Hematopoietic multipotent progenitor cell (in vitro differentiated cells): ENCODE measurements around the gene POLE2. TPM values are rescaled to one million over a fixed set of nuclear protein-coding genes. Genes with fewer than 3 reads are reported as not detected.
"Not testable (repeated sequence)": the region's sequence is repeated elsewhere in the genome, so short reads cannot be mapped to it uniquely, and the experiment has no call there.

Experiments used
- DNase-seq, 3 donors: peaks; one replicate each; pipeline ENCODE4 v3.0.0-alpha.2; 2011 to 2015; ENCODE audit warnings: low read depth in 2 of 3, low spot score in 2 of 3
- total RNA-seq: library from RNA; depleted of rRNA; stranded (reverse); fragments of >200 nt; gene quantifications from one replicate; pipeline ENCODE4 v1.2.3, GENCODE V29; 2012

The POLE2 gene
- total RNA-seq, 1 donor = 11.3 TPM

DNA sequence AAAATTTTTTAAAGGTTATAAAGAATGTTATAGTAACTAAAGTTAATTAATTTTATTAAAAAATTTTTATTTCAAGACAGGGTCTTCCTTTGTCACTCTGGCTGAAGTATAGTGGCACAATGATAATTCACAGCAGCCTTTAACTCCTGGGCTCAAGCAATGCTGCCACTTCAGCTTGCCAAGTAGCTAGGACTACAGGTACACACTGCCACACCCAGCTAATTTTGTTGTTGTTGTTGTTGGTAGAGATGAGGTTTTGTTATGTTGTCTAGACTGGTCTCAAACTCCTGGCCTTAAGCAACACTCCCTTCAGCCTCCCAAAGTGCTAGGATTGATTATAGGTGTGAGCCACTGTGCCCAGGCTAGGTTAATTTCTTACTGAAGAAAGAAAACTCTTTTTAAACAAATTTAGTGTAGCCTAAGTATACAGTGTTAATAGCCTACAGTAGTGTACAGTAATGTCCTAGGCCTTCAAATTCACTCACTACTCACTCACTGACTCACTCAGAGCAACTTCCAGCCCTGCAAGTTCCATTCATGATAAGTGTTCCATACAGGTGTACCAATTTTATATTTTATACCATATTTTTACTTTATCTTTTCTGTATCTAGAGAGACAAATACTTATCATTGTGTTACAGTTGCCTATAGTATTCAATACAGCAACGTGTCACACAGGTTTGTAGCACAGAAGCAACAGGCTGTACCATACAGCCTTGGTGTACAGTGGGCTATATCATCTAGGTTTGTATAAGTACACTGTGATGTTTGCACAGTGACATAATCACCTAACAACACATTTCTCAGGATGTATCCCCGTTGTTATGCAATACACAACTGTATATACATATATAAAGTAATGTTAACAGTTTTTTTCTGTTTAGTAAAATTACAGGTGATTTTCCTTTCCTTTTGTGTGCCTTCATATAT, 28.2 kb downstream of the POLE2 start:
- DNase-seq = no peak

DNA sequence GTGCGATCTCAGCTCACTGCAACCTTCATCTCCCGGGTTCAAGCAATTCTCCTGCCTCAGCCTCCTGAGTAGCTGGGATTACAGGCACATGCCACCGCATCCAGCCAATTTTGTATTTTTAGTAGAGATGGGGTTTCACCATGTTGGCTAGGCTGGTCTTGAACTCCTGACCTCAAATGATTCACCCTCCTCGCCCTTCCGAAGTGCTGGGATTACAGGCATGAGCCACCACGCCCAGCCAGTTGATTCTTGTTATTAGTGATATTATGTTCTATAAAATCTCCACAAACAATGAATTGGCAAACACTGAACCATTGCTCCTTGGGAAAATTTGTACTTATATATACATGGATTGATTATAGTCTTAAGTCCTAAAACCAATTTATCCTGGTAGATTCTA, 30.5 kb downstream of the POLE2 start:
- not testable (repeated sequence) for DNase-seq

DNA sequence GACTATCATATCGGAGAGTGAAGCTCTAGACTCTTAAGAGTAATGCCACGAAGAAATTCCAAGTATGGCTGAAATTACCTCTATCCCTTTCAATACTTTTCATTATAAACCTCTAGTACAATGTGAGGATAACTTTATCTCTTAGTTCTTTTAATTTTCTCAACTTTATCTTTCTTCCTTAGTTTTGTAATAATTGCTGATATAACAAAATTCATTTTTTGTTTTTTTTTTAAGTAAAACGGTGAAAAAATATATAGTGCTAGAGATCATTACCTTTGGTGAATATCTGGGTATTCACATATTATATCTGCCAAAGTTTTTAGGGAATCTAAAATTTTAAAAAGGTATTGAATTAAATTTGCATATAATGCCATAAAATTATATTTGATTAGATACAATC, 33.5 kb downstream of the POLE2 start:
- no peak for DNase-seq

DNA sequence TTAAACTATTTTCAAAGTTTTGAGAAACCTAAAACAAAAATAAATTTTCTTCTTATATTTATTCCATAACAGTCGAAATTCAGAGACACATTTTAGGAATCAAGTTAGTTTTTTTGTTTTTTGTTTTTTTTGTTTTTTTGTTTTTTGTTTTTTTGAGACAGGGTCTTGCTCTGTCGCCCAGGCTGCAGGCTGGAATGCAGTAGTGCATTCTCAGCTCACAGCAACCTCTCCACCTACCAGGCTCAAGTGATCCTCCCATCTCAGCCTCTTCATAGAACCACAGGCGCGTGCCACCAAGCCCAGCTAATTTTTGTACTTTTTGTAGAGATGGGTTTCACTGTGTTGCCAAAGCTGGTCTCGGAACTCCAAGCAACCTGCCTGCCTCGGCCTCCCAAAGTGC, 34.5 kb downstream of the POLE2 start:
- DNase-seq = no peak

DNA sequence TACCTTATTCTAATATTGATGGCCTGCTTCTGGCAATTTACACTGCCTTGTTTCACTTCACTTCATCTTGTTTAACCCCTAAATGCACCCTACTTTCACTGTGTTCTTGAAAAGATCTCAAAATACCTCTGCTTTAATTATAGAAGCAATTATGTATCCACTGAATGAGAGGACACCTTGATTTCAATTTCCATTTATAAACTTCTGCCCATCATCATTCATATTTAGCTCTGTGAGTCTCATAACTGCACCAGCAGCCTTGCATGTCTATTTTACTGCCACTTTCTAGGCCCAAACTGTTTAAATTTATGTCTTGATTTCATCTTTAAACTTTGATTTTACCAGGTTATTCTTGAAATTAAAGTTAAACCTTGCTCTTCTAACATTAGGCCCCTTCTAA, 45.9 kb downstream of the POLE2 start:
- no peak for DNase-seq

DNA sequence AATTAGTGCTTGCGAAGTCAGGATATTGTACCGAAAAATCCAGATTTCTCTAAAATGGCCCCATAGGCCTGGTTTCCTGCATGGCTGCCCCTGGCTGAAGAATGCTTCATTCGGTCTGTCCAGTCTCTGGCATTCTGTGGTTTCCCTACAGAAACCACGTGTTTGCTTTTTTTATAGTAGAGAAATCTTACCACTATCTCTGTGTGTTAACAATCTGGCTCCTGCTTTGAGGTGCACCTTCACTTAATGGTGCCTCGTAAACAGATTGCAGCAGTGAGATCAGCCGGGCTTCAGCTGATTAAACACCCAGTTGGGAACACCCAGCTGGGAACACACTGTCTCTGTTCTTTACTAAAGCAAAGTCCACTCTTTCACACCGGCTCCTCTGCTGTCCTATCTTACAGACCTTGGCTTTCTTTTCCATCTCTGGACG, 46.3 kb downstream of the POLE2 start:
- DNase-seq = no peak

DNA sequence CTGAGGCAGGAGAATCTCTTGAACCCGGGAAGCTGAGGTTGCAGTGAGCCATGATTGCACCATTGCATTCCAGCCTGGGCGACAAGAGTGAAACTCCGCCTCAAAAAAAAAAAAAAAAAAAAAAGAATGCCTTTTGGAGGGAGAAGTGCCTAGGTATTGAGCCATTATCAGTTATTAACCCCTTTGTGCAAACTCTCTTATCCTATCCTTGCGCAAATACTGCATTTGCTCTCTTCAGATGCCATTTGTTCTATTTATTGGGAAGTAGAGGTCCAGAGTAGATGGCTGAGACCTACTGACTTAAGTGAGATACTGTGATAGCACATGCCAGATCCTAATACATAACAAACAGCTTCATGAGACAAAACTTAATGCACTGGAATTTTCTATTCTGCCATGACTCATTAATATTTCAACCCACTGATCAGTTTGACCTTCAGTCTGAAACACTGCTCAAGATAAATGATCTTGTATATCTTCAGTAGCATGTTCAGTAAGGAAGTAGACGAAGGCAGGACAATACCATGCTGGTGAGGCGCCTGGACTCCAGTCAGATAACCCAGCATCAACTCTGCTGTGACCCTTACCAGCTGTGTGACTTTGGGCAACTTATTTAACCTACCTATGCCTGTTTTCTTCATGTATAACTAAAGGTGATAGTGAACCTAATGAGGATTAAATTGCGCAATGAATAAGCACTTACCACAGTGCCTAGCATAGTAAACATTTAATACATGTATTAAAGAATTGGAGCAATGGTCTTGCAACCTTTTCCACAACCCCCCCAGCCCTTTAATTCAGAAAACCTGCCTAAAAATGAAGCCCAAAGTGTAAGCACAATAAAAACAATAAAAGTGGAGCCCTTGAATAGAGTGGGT, 47.2 kb downstream of the POLE2 start:
- no peak for DNase-seq

DNA sequence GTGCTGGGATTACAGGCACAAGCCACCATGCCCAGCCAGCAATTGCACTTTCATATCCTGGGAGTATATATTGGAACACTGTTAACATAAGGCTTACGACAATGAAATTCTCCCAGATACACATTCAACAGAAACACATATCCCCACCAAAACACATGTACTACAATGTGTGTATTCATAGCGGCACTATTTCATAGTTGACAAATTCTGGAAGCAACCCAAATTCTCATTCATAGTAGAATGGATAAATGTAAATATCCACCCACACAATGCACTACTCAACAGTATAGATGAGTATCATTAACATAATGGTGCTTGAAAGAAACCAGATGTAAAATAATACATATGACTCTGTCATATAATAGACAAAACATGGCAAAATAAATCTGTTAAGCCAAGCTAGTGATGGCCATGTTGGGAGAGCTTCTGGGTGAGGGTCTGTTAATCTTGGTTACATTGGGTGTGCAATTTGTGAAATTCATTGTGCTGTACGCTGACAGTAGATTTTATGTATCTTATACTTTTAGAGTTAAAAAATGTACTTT, 50.4 kb downstream of the POLE2 start:
- DNase-seq = no peak

DNA sequence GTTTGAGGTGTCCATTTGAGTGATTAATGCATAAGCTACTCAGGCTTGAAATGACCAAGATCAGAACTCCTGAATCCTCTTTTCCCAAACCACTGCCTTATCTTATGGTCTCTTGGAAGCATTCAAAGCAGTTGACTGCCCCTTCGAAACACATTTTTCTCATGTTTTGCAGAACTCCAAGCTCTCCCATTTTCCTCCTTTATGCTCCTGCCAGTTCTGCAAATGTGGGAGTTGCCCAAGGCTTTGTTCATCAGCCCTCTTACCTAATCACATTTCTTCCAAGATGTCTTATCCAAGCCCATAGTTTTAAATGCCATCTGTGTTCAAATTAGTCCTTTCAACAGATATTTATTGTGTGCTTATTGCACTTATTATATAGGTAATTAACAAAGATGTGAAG, 51.1 kb downstream of the POLE2 start:
- no peak for DNase-seq

DNA sequence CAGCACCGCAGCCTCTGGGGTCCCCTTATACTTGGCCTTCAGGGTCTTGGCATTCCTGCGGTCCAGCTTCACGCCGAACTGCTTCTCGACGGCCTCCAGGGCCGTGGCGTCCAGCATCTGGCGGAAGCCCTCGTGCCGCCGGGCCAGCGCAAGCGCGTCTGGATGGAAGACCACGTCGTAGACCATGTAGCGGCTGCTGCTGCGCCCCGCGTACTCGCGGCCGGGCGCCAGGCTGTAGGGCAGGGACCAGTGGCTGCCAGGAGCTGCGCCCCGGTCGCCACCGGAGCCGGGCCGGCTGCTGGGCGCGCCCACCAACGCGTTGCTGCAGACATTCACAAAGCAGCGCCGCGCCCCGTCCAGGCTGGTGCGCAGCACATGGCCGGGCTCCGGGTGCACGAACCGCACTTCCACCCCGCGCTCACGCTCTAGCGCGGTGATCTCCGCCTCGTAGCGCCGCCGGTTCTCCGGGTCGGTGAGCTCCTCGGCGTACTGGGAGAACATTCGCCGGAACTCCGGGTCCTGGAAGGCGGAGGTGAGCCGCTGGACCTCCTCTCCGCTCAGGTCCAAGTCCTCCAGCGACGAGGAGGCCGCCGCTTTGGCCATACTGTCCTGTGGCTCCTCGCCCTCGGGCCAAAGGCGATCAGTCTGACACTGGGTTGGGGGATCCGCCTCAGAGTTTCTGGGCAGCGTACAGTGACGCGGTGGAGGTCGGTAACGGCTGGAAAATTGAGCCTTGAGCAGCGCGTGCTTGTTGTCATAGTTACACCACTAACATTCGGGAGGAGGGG, 53.3 kb downstream of the POLE2 start, which contains the start of gene DNAAF2:
Gene DNAAF2 (minus strand): TSS at position 698 of the 788 bp plus-strand sequence. CDS start 95 bp downstream, at position 603.
- DNase-seq = peak; percentile 57 to 71 (median 59)

DNA sequence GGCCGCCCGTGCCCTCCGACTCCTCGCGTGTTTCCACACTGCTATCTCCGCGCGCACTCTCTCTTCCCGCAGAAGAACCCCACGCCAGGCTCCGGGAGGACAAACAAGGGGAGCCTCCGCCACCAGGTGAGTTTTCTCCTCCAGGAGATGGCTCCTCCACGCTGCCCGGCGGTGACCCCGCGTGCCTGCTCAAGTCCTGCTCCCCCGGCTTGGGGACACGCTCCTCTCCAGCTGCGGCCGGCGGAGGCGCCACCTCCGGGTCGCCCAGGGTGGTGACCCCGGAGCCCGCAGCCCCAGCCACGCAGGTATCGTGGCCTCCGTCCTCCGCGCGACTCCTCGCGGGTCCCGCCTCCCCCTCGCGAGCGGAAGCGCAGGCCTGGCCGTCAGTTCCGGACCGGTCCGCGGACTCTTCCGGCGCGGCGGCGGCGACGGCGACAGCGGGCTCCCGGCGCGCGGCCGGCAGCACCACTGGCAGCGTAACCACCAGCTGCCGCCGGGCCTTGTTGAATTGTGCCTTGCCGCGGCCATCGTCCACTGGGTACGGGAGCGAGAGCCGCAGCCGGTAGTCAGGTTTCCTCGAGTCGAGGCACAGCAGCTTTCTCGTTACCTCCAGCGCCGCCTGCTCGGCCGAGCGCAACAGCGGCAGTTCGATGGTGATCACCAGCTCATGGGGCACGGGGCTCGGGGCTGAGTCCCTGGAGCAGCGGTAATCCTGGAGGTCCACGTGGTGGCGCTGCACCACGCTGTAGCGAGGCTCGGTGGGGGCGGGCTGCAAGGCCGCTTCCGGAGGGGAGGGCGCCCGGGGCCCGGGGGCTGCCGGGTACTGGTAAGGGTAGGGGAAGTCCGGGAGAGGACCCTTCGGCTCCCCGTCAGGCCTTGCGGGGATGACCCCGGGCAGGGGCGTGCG, 54.1 kb downstream of the POLE2 start:
- DNase-seq = peak; percentile 88 to 97 (median 96)

DNA sequence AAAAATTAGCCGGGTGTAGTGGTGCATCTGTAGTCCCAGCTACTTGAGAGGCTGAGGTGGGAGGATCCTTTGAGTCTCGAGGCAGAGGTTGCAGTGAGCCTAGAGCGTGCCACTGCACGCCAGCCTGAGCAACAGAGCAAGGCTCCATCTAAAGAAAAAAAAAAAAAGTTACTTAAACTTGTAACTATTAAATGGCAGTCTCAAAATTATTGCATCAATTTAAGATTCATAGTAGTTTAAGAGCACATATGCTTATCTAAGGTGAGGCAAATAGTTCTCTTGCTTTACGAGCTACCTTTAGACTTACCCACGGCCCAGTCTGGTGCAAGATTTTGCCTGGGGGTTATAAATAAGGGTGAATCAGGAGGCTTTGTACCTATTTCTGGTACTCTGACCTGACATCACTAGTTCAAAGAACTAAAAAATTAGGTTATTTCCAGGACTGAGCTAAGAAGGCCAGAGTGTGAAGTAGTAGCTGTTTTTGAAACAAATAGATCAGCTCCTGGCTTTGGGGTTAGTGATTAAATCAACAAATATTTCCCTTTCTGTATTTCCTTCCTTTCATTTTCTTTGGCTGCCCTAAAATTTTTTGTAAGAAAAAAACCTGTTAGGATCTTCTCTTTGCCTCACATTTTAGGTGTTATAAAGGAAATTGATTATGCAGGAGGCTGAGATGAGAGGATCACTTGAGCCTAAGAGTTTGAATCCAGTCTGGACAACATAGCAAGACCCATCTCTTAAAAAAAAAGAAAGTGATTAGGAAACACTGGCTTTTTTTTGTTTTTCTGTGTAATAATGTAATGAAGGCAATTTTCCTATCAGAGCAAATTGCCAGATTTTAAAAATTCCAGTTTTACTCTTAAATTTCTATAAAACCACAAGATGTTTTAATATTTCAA, 63.8 kb downstream of the POLE2 start:
- DNase-seq = no peak

DNA sequence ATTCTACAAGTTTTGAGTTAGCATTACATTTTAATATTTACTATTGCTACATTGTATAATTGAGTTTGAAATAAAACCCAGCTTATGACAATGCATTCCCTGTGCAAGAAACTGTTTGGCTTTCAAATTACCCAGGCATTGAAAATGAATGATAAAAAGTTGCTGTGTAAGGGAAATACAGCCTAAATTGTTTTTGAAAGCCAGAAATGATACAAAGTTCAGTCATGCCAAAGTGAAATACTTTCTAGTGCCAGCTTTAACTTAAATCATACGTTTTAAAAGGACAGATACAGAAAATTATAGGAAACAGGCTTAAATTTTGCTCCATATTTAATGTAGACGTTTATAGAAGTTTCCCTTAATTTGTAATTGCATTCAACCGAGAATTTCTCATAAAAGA, 64.6 kb downstream of the POLE2 start:
- no peak for DNase-seq

DNA sequence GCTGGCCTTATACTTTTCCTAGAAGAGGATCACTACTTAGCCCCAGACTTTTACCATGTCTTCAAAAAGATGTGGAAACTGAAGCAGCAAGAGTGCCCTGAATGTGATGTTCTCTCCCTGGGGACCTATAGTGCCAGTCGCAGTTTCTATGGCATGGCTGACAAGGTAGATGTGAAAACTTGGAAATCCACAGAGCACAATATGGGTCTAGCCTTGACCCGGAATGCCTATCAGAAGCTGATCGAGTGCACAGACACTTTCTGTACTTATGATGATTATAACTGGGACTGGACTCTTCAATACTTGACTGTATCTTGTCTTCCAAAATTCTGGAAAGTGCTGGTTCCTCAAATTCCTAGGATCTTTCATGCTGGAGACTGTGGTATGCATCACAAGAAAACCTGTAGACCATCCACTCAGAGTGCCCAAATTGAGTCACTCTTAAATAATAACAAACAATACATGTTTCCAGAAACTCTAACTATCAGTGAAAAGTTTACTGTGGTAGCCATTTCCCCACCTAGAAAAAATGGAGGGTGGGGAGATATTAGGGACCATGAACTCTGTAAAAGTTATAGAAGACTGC, 65.9 kb downstream of the POLE2 start:
- DNase-seq = no peak

DNA sequence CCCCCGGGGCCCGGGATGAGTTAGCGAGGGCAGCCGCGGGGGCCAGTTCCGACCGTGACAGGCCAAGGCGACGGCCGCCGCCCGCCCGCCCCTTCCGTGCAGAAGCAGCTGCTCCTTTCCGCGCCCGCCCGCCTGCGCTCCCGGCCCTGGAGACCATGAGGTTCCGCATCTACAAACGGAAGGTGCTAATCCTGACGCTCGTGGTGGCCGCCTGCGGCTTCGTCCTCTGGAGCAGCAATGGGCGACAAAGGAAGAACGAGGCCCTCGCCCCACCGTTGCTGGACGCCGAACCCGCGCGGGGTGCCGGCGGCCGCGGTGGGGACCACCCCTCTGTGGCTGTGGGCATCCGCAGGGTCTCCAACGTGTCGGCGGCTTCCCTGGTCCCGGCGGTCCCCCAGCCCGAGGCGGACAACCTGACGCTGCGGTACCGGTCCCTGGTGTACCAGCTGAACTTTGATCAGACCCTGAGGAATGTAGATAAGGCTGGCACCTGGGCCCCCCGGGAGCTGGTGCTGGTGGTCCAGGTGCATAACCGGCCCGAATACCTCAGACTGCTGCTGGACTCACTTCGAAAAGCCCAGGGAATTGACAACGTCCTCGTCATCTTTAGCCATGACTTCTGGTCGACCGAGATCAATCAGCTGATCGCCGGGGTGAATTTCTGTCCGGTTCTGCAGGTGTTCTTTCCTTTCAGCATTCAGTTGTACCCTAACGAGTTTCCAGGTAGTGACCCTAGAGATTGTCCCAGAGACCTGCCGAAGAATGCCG, 66.7 kb downstream of the POLE2 start:
- peak in 2 of 3 donors; percentile 76 to 86 for DNase-seq

DNA sequence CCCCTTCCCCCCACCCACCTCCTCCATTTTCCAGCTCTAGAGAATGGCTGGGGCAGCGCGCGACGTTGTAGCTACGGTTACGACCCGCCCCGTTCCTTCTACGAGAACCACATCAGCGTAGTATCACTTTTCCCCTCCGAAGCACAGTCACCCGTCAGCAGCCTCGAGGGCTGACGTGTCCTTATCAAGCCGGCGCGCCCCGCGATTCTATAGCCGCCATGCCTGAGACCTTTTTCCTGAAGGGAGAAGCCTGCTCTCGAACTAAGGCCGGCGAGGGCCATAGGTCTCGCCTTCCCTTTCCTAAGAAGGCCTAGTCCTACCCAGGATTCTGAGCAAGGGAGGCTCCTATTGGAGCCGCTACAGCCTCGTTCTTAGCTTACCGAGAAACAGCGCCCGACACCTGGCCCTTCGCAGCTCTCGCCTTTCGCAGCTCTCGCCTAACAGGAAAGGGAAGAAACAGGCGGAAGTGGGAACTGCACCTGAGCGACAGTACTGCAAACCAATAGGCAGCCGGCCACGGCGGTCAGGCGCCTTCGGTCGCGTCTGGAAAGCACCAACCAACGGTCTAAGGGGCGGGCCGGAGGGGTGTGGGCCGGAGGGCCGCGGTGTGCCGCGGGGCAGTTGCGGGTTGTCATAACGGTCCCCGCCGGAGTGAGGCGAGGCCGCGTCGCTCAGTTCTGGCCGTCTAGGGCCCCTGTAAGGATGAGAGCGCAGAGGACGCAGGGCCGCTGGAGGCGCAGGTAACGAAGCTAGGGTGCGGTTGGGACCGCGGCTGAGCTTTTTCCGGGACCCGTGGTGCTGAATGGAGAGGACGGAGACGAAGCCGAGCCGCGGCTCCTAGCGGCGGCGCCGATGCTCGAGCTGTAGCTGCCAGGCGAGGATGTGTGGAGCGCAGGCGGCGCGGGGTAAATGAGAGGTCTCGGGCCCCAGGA, 67.6 kb downstream of the POLE2 start, which contains the start of the genes MGAT2 and RPL36AL:
Gene MGAT2 (plus strand): TSS at position 618 of the 932 bp plus-strand sequence. CDS start 470 bp downstream, outside the sequence.
Gene RPL36AL (minus strand): TSS at position 445 of the 932 bp plus-strand sequence. CDS start 1,522 bp downstream, outside the sequence.
- peak; percentile 85 to 97 (median 96) for DNase-seq
